ENCODE results near the gene CD6. TPM values are rescaled to one million over a fixed set of nuclear protein-coding genes. Genes with fewer than 3 reads are reported as not detected.

Gene CD6
- total and polyA plus RNA-seq, 4 donors = 1.2 to 3.1 (median 1.7) TPM

DNA sequence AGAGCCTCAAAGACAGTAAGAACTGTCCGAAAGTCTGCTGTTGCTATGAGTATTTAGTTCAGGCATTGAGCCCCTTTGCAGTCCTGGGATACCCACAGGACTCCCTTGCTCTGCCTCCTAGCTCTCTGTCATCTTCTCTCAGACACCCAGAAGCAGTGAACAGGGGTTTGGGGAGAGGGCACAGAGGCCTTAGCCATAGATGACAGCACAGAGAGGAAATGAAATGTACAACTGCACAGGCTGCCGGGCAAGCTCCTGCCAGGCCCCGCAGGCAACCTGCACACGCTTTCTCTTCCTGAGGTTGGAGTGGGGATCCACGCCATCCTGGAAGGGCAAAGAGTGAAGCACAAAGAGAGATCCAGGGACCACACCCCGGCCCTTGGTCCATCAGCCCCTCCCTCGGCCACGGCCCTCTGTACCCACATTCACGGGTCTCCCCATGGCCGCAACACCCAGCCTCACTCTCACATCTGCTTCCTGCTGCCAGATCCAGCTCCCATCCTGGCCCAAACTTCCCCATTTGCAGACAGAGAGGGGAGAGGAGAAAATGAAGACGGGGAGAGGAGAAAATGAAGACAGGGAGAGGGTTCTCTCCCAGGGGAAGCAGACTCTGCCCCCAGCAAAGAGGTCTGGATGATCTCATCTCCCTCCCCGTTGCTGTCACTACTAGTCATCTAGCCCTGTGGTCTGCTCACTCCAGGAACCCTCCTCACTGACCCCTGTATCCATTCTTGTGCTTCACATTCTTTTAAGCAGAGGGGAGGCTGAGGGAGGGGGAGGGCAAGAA is 40.7 kb downstream of the CD6 start:
- no peak for DNase-seq
- ATAC-seq (ENCODE audit: insufficient read depth, low FRiP score) = no peak

GRCh38 chr11:61012737-61013215 is 41.3 kb downstream of the CD6 start:
- no peak overlapping the region for H3K27ac ChIP-seq (ENCODE audit: low read depth in 1 of 2, low read length in 1 of 2)
- no peak overlapping the region for H3K4me3 ChIP-seq
- ATAC-seq (ENCODE audit: insufficient read depth, low FRiP score) = no peak
- H3K4me1 ChIP-seq (ENCODE audit: control insufficient read depth in 5 of 5, insufficient read depth in 5 of 5, low read length in 5 of 5) = peaks cover 0 to 12% (median 6%) of the 10 kb centered on the region in 5 donors
- no peak for DNase-seq
- peaks cover 0 to 14% (median 11%) of the 10 kb centered on the region in 3 donors for H3K27me3 ChIP-seq (ENCODE audit: control insufficient read depth in 3 of 3, insufficient read depth in 3 of 3, low read length in 2 of 3)
- no peaks in the 10 kb centered on the region for H3K9me3 ChIP-seq (ENCODE audit: control insufficient read depth in 4 of 4, insufficient read depth in 3 of 4, low read length in 3 of 4)
- H3K36me3 ChIP-seq (ENCODE audit: control insufficient read depth in 4 of 4, insufficient read depth in 4 of 4, low read length in 4 of 4) = no peaks in the 10 kb centered on the region
- no peak overlapping the region for H3K9ac ChIP-seq (ENCODE audit: insufficient read depth in 1 of 2, low read length in 2 of 2)
- TF ChIP-seq, protein P1, sequence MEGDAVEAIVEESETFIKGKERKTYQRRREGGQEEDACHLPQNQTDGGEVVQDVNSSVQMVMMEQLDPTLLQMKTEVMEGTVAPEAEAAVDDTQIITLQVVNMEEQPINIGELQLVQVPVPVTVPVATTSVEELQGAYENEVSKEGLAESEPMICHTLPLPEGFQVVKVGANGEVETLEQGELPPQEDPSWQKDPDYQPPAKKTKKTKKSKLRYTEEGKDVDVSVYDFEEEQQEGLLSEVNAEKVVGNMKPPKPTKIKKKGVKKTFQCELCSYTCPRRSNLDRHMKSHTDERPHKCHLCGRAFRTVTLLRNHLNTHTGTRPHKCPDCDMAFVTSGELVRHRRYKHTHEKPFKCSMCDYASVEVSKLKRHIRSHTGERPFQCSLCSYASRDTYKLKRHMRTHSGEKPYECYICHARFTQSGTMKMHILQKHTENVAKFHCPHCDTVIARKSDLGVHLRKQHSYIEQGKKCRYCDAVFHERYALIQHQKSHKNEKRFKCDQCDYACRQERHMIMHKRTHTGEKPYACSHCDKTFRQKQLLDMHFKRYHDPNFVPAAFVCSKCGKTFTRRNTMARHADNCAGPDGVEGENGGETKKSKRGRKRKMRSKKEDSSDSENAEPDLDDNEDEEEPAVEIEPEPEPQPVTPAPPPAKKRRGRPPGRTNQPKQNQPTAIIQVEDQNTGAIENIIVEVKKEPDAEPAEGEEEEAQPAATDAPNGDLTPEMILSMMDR (IDR thresholded peaks at IDR 0.05; ENCODE audit: control extremely low read depth, extremely low read depth) = no peak
- 87 to 92% methylated on average over 6 of the region's 6 CpGs for WGBS, 2 donors

More for the DNA sequence above, 40.7 kb downstream of the CD6 start:
- no peak overlapping the region for H3K27ac ChIP-seq (ENCODE audit: low read depth in 1 of 2, low read length in 1 of 2)
- H3K4me3 ChIP-seq = no peak overlapping the region
- H3K36me3 ChIP-seq (ENCODE audit: control insufficient read depth in 4 of 4, insufficient read depth in 4 of 4, low read length in 4 of 4) = no peaks in the 10 kb centered on the region
- H3K4me1 ChIP-seq (ENCODE audit: control insufficient read depth in 5 of 5, insufficient read depth in 5 of 5, low read length in 5 of 5) = peaks cover 0 to 19% (median 10%) of the 10 kb centered on the region in 5 donors
- 30 to 50% methylated on average over 12 of the region's 12 CpGs for WGBS, 2 donors
- no peaks in the 10 kb centered on the region for H3K9me3 ChIP-seq (ENCODE audit: control insufficient read depth in 4 of 4, insufficient read depth in 3 of 4, low read length in 3 of 4)
- H3K9ac ChIP-seq (ENCODE audit: insufficient read depth in 1 of 2, low read length in 2 of 2) = no peak overlapping the region
- peaks cover 0 to 15% (median 13%) of the 10 kb centered on the region in 3 donors for H3K27me3 ChIP-seq (ENCODE audit: control insufficient read depth in 3 of 3, insufficient read depth in 3 of 3, low read length in 2 of 3)
- TF ChIP-seq, protein P1 (IDR thresholded peaks at IDR 0.05; ENCODE audit: control extremely low read depth, extremely low read depth) = no peak

DNA sequence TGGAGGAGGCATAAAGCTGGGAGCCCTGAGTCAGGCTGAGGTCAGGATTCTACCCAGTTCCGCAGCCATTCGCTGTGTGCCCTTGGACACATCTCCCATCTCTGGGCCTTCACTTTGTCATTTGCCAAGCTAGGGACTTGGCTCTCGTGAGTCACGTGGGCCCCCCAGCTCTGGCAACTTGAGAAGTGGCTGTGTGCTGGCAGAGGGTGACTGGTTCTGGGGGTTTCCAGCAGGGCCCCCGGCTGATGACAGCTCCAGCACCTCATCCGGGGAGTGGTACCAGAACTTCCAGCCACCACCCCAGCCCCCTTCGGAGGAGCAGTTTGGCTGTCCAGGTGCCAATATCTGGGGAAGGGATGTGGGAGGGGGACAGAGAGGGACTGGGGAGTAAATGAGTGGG is 46.6 kb downstream of the CD6 start:
- no peaks in the 10 kb centered on the region for H3K36me3 ChIP-seq (ENCODE audit: control insufficient read depth in 4 of 4, insufficient read depth in 4 of 4, low read length in 4 of 4)
- no peak for DNase-seq
- 85 to 94% methylated on average over 7 of the region's 7 CpGs for WGBS, 2 donors

More for the DNA sequence above, 46.6 kb downstream of the CD6 start:
- peaks cover 0 to 6% (median 0%) of the 10 kb centered on the region in 5 donors for H3K4me1 ChIP-seq (ENCODE audit: control insufficient read depth in 5 of 5, insufficient read depth in 5 of 5, low read length in 5 of 5)
- peaks cover 0 to 3% (median 0%) of the 10 kb centered on the region in 3 donors for H3K27me3 ChIP-seq (ENCODE audit: control insufficient read depth in 3 of 3, insufficient read depth in 3 of 3, low read length in 2 of 3)
- TF ChIP-seq, protein P1 (IDR thresholded peaks at IDR 0.05; ENCODE audit: control extremely low read depth, extremely low read depth) = no peak
- no peak overlapping the region for H3K9ac ChIP-seq (ENCODE audit: insufficient read depth in 1 of 2, low read length in 2 of 2)
- no peak overlapping the region for H3K4me3 ChIP-seq
- H3K27ac ChIP-seq (ENCODE audit: low read depth in 1 of 2, low read length in 1 of 2) = no peak overlapping the region
- no peak for ATAC-seq (ENCODE audit: insufficient read depth, low FRiP score)
- peaks cover 0 to 3% (median 0%) of the 10 kb centered on the region in 4 donors for H3K9me3 ChIP-seq (ENCODE audit: control insufficient read depth in 4 of 4, insufficient read depth in 3 of 4, low read length in 3 of 4)

All from lung (tissue), 12 donors.